HK-2 (cell line): Measurements from ENCODE around the gene ABCA4.
A peak's percentile ranks its signal among the peaks of the same experiment; 100 is the strongest.
"Not testable (repeated sequence)": the region's sequence is repeated elsewhere in the genome, so short reads cannot be mapped to it uniquely, and the experiment has no call there.

Source experiments
- DNase-seq: peaks from one replicate; pipeline ENCODE4 v3.0.0-alpha.2; 2018; ENCODE audit not compliant: unreplicated experiment

Gene ABCA4

GRCh38 chr1:93979040-93979717 lies 141.8 kb downstream of the ABCA4 start:
- DNase-seq: no peak

DNA sequence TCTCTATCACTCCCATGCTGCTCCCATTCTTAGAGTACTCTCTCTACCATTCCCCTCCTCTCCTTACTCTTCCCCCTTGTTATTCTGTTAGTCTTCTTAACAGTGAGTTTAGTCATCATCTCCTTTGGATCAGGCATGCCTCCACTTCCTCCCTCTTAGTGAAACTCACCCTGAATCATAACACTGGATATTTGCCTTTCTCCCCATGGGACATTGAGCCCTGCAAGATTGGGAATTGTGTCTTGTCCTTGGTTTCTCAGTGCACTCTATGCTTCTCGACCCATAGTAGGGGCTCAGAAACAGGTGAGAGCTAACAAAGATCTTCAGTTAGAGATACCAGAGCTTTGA lies 143.4 kb downstream of the ABCA4 start:
- DNase-seq: no peak

DNA sequence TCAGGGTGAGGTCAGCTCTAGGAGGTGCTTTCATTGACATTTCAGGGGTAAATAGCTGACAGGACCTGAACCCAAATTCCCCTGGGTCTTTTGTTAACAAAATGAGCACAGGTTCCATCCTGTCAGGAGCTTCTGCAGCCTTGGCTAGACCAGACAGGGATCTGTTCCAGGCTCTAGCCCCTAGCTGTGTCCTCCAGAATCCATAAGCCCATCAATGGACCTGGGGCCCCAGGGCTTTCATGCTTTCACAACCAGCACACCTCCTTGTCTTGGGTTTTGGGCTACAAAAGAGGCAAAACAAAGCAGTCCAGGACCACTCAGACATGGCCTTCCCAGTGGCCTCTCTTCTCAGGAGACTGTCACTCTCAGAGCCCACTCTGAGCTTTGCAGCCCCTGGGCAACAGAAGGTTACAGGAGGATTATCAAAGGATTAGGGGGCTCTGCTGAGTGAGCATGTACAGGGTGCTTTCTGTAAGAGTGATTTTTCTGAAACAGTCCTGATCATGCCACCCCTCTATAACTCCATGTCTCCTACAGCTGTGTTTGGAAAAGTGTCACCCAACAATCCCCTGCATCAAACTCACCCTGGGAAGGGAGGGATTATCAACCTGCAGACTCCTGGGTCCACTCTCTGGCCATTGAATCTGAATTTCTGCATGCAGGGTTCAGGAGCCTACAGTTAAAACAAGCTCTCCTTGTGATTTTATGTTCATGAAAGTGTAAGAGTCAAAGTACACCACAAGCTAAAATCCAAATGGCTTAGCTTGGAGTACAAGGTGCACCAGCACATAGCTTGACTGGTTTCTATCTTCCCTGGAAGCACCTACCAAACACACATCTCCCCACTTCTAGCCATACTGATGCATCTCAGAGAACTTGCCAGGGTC lies 144.0 kb downstream of the ABCA4 start:
- DNase-seq: no peak

DNA sequence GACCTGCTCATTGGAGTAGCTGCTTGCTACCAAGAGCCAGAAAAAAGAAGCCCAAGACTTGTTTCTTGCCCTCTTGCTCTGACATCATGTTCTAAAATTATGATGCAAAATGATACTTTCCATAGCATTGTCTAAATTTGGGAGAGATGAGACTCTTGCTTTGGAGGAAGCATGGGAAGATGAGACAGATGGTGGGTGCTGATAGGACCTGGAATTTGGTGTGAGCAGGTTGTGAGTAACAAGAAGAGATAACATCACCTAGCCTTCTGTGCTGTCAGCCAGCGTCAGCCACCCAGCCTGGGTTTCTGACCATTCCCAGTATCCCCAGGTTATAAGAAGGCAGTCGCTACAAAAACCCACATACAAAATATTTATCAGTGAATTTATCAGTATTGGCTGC lies 144.7 kb downstream of the ABCA4 start:
- DNase-seq: no peak

GRCh38 chr1:93972341-93972740 lies 148.6 kb downstream of the ABCA4 start:
- DNase-seq: no peak

- no peak for DNase-seq
These were observed 151.1 kb downstream of the ABCA4 start for GRCh38 chr1:93969887-93970286.

DNA sequence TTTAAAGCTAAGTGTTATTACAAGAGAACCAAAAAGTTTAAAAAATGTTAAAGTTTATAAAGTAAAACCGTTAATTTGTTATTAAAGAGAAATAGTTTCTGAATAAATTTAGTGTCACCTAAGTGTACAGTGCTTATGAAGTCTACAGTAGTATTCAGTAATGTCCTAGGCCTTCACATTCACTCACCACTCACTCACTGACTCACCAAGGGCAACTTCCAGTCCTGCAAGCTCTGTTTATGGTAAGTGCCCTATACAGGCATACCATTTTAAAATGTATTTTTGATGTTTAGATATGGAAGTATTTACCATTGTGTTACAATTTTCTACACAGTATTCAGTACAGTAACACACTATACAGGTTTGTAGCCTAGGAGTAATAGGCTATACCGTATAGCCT lies 151.6 kb downstream of the ABCA4 start:
- DNase-seq: no peak

GRCh38 chr1:93967306-93967705 lies 153.6 kb downstream of the ABCA4 start:
- no peak for DNase-seq

DNA sequence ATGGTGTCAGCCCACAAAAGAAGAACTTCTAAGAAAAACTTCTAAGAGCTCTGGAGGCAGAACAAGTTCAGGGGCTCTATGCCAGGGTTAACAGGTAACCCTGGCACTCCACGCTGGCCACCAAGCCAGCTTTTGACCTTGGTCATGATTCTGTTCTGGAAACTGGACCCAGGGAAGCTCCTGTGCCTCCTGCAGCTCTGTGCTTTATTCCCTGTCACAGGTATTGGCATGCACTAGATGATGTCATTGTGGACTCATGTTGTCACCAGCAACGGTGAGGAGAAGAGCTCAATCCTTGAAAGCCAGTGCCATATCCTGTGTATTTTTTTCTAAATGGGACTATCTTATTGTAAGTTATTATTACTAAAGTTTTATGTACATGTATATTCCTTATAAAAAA lies 155.1 kb downstream of the ABCA4 start:
- DNase-seq: no peak

GRCh38 chr1:93965256-93965655 lies 155.7 kb downstream of the ABCA4 start:
- no peak for DNase-seq

GRCh38 chr1:93964777-93965200 lies 156.2 kb downstream of the ABCA4 start:
- DNase-seq: peak; percentile 35

- no peak for DNase-seq
These were observed 156.7 kb downstream of the ABCA4 start for GRCh38 chr1:93964096-93964776.

DNA sequence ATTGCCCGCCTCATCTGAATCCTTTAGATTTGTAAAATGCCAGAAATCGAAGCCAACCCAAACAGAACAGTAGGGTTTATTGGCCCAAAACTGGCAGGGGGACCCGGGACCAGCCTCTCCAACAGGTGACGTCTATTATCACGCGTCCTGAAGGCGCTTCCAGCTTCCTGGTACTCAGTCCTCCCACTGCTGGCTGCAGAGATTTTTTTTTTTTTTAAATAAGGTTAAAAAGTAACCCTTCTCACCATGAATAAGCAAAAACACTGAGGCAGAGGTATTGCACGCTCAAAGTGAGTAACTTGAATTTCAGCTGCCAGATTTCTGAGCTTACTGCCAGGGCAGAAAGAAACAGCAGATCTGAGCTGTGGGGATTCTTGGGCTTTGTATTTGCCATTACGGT lies 157.4 kb downstream of the ABCA4 start:
- DNase-seq: peak; percentile 54

DNA sequence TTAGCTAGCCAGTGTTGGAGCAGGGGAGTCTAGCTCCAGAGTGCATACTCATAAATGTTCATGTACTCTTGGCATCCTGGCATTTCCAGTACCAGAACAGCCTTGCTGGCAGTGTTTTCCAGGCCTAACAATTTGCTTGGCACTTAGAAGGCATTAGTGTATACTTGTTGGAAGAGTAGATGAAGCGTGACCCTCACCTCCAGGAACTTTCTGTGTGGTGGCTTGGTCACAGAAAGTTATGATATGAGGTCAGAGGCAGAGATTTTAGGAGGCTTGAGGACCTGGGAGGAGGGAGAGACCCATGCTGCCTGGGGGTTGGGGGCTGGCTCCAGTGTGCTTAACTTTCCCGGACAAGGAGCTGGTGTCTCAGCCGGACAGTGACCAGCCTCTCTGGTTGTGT lies 159.0 kb downstream of the ABCA4 start:
- no peak for DNase-seq

GRCh38 chr1:93961443-93961842 lies 159.5 kb downstream of the ABCA4 start:
- DNase-seq: no peak

DNA sequence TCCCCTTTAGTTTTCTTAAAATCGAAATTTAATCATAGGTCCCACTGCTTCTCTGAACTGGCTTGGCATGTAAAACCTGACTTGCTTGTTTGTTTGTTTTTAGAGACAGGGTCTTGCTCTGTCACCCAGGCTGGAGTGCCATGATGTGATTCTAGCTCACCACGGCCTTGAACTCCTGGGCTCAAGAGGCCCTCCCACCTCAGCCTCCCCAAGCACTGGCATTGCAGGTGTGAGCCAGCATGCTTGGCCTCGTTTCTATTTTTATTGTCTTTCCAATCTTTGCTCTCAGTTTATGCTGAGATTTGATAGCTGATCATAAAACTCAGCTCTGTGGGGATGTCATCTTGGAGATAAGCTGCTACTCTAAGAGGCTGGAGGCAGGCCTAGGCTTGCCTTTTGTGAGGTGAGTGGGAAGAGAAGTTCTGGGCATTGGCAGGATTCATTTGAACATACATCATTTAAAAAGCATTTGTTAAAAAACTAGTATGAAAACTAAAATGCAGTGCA lies 160.3 kb downstream of the ABCA4 start:
- DNase-seq: no peak

- DNase-seq: no peak
These were observed 161.5 kb downstream of the ABCA4 start for GRCh38 chr1:93959413-93959812.

DNA sequence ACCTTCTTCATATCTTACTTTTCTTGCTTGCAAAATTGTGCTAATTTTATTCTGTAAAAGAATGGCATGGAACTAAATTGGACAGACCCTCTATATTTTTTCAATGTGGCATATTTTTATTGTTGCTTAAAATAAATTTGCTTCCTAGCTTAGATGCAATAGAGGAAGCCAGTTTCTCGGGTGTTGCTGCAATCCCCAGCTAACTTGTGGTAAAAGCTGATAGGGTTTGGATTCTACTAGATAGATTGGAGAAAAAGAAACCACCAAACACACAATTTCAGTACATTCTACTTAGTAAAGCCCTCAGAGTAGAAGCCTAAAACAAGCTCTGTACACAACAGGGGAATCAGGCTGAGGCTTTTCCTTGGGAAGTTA lies 162.2 kb downstream of the ABCA4 start:
- DNase-seq: no peak

DNA sequence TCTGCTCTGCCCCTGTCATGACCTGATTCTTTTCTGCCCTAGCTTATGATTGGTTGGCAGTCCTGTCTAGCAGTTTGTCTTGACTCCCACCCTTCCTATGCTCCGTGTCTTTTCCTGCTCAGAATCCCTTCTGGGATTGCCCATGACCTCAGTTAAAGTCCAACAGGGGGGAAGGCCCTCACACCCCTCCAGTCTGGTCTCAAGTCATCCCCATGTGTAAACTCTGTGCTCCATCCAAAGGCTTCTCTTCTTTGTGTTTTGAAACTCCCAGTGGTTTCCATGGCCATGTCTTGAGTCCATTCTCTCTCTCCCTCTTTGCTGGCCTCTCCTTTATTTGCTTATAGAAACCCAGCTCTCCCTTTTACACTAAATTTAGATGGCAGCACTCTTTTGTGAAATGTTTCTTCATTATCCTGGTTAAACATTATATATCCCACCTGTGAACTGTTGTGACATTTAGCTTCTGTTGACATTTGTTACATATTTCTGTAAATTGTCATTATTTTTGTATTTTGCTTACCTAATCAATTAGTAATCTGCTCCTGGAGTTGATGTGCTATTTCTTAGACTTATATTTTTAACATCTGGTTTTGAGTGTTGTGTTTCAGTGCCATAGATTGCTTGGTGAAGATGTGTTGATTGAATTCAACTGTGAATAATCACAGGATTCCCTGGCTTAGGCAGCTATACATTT lies 162.8 kb downstream of the ABCA4 start:
- DNase-seq: no peak

GRCh38 chr1:93955765-93956164 lies 165.2 kb downstream of the ABCA4 start:
- DNase-seq: no peak

- DNase-seq: not testable (repeated sequence)
These were observed 173.8 kb downstream of the ABCA4 start for GRCh38 chr1:93947002-93947686.
